Heart left ventricle (tissue), 16 donors: Measurements from ENCODE around the gene TINCR. TPM values are rescaled to one million over a fixed set of nuclear protein-coding genes. Genes with fewer than 3 reads are reported as not detected.
"Not testable (repeated sequence)": the region's sequence is repeated elsewhere in the genome, so short reads cannot be mapped to it uniquely, and the experiment has no call there.

Experiments used
- ATAC-seq, 4 donors: fragments of 200-7000 bp; cut with Tn5 transposase; one replicate each; pipeline ENCODE4 v1.9.1; 2020 to 2022; ENCODE audit warnings: moderate library complexity in 4 of 4, mild to moderate bottlenecking in 3 of 4, moderate number of reproducible peaks in 1 of 4
- DNase-seq, 5 donors: peaks; one replicate each; pipeline ENCODE4 v3.0.0-alpha.2; 2020
- H3K27ac ChIP-seq, 12 donors: fragments of 200-600 bp; sonication (generic) in 4 of 12; one replicate each; pipeline versions ENCODE4 v1.5.0 to v1.8.0; 2016 to 2022; ENCODE audit warnings: mild to moderate bottlenecking in 2 of 12
- H3K27me3 ChIP-seq, 9 donors: fragments of 200-600 bp; sonication (generic) in 2 of 9; one replicate each; pipeline versions ENCODE4 v1.5.1 to v1.8.0; 2016 to 2022; ENCODE audit warnings: mild to moderate bottlenecking in 3 of 9
- H3K36me3 ChIP-seq, 9 donors: fragments of 200-600 bp; sonication (generic) in 2 of 9; one replicate each; pipeline versions ENCODE4 v1.5.0 to v1.8.0; 2018 to 2022; ENCODE audit warnings: mild to moderate bottlenecking in 2 of 9
- H3K4me1 ChIP-seq, 12 donors: fragments of 200-600 bp; sonication (generic) in 4 of 12; one replicate each; pipeline versions ENCODE4 v1.5.0 to v1.8.0; 2016 to 2022; ENCODE audit warnings: mild to moderate bottlenecking in 3 of 12
- H3K4me3 ChIP-seq, 12 donors: fragments of 200-600 bp; sonication (generic) in 4 of 12; one replicate each; pipeline versions ENCODE4 v1.5.0 to v1.8.0; 2017 to 2022; ENCODE audit warnings: mild to moderate bottlenecking in 9 of 12, moderate library complexity in 4 of 12
- H3K9me3 ChIP-seq, 12 donors: fragments of 200-600 bp; sonication (generic) in 4 of 12; one replicate each; pipeline versions ENCODE4 v1.5.0 to v1.8.0; 2016 to 2022; ENCODE audit warnings: mild to moderate bottlenecking in 1 of 12
- POLR2A ChIP-seq, 2 donors: fragments of 450-650 bp; IDR thresholded peaks; one replicate each; pipeline ENCODE4 v1.6.1; 2017; ENCODE audit warnings: antibody characterized with exemption in 2 of 2, mild to moderate bottlenecking in 2 of 2, moderate library complexity in 2 of 2
- WGBS, 4 donors: extraction: QIAGEN DNeasy Blood & Tissue Kit in 2 of 4; methylation state at CpG; one replicate each; pipeline versions ENCODE4 v1.1.5 to v1.1.7; 2013 to 2018; 5-methylcytosine and 5-hydroxymethylcytosine counted together
- intact Hi-C, 10 donors: fragments of 100-400 bp; cut with DNase I; formaldehyde crosslinking; loops; one replicate each; pipeline versions ENCODE4 v1.11.1 to v1.14.2; 2022
- polyA plus RNA-seq, 2 donors: library from polyadenylated mRNA; stranded (reverse); fragments of 200-250 nt; gene quantifications; one replicate each; pipeline ENCODE4 v1.2.3, GENCODE V29; 2013
- total RNA-seq, 9 donors: library from RNA; depleted of rRNA in 2 of 9; stranded (reverse); fragments of >200 nt in 2 of 9; fragmentation: NEBNext Ultra II Directional in 3 of 9; extraction: Animal tissue kit (Norgen Biotek cat#: 25700) in 3 of 9; gene quantifications; one replicate each; pipeline versions ENCODE4 v1.1.0 to v1.2.4, GENCODE V29; 2016 to 2023
- TF ChIP-seq, protein P1 (sequence below), 12 donors: fragments of 200-600 bp; sonication (generic) in 4 of 12; IDR thresholded peaks; one replicate each; pipeline versions ENCODE4 v1.5.0 to v1.8.0; 2018 to 2022; ENCODE audit warnings: antibody characterized with exemption in 12 of 12, mild to moderate bottlenecking in 5 of 12
- donor health status: ischemic (EF 13 %, LVEDD 7.1; RV severe dilation, severe dysfunction).
- donor health status: healthy with polysubstance abuse.
- donor health status: DM: no; HTN: yes; CAD: no.
- donor health status: DM: no; HTN: no; CAD: no.
- donor health status: ischemic (EF 25% LVEDD 6.9; RV normal size, moderate dysfunction).
- donor health status: ischemic (EF 25% LVEDD 5.7; RV mildly dilated, moderate dysfunction).
- donor health status: healthy.
- donor health status: DM: yes; HTN: yes; CAD: no.
- donor health status: ischemic (EF 35%, LVEDD 5.7; RV mildly dilated, moderate dysfunction).
- donor health status: nonischemic (EF 11% LVEDD 7.7; RV severe dilation, severe dysfunction).
- donor health status: DM: yes; HTN: yes; CAD: no.
- donor health status: PGD.
- donor health status: ischemic (EF 29% LVEDD 5.4; RV normal size, mild dysfunction).
- donor health status: nonischemic (EF 23%, LVEDD 6.1; RV moderate dilation, normal function).

The TINCR gene
- total and polyA plus RNA-seq, 11 donors, result 0.07 to 0.44 (median 0.19) TPM; not detected in 6

DNA sequence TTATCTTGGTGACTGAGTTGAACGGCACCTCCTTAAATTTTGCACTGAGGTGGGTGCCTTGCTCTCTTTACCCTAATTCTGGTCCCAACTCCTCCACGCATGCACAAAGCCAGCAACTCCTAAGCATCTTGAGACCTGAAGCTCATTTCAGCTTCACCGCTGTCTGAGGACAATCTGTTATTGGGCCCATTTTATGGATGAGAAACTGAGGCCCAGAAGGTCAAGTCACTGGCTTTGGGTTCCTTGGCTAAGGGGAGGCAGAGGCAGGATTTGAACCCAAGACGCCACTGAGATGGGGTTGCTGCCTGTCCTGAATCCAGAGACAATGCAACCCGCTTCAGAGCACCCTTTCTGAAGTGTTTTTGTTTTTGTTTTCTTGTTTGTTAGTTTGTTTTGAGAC, 22.7 kb downstream of the TINCR start:
- 83 to 95% (median 89%) methylated on average over 5 of the region's 5 CpGs for WGBS, 4 donors
- no peaks in the 10 kb centered on the region for H3K36me3 ChIP-seq
- peaks cover 0 to 9% (median 0%) of the 10 kb centered on the region in 9 donors for H3K27me3 ChIP-seq
- TF ChIP-seq, protein P1, sequence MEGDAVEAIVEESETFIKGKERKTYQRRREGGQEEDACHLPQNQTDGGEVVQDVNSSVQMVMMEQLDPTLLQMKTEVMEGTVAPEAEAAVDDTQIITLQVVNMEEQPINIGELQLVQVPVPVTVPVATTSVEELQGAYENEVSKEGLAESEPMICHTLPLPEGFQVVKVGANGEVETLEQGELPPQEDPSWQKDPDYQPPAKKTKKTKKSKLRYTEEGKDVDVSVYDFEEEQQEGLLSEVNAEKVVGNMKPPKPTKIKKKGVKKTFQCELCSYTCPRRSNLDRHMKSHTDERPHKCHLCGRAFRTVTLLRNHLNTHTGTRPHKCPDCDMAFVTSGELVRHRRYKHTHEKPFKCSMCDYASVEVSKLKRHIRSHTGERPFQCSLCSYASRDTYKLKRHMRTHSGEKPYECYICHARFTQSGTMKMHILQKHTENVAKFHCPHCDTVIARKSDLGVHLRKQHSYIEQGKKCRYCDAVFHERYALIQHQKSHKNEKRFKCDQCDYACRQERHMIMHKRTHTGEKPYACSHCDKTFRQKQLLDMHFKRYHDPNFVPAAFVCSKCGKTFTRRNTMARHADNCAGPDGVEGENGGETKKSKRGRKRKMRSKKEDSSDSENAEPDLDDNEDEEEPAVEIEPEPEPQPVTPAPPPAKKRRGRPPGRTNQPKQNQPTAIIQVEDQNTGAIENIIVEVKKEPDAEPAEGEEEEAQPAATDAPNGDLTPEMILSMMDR (IDR thresholded peaks at IDR 0.05), result no peak
- no peak for TF ChIP-seq POLR2A (IDR thresholded peaks at IDR 0.05)
- ATAC-seq (no peak), DNase-seq (no peak)
- H3K27ac ChIP-seq, result no peak overlapping the region
- H3K4me1 ChIP-seq, result no peaks in the 10 kb centered on the region
- intact Hi-C loops, result no loop called here
- H3K4me3 ChIP-seq, result no peak overlapping the region
- no peaks in the 10 kb centered on the region for H3K9me3 ChIP-seq

GRCh38 chr19:5542665-5543064, 25.1 kb downstream of the TINCR start:
- H3K36me3 ChIP-seq, result no peaks in the 10 kb centered on the region
- ATAC-seq, result no peak
- H3K4me3 ChIP-seq, result no peak overlapping the region
- no peak for TF ChIP-seq POLR2A (IDR thresholded peaks at IDR 0.05)
- TF ChIP-seq, protein P1 (IDR thresholded peaks at IDR 0.05), result no peak
- H3K27ac ChIP-seq, result no peak overlapping the region
- H3K27me3 ChIP-seq, result peaks cover 0 to 19% (median 3%) of the 10 kb centered on the region in 9 donors
- H3K4me1 ChIP-seq, result peaks cover 0 to 14% (median 0%) of the 10 kb centered on the region in 12 donors
- DNase-seq, result no peak
- intact Hi-C loops, result no loop called here
- no peaks in the 10 kb centered on the region for H3K9me3 ChIP-seq
- WGBS, 4 donors, result 48 to 57% (median 51%) methylated on average over 8 of the region's 8 CpGs

DNA sequence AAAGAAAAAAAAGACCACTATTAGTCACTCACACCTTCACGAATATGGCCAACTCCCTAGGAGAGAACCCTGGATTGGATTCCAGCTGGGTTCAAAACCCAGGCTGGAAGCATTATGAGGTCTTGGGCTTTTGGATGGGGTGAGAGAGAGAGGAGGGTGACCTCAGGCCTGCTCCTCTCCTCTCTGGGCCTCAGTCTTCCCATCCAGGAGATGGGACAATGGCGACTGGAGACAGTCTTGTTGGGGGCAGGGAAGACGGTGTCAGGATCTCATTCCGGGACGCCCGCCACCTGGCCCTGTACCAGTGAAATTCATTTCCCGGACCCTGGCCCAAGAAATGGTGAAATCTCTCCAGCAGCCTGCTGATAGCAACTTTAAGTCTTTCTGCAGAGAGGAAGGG, 26.3 kb downstream of the TINCR start:
- Histone ChIP-seq H3K4me3 (no peak overlapping the region), H3K27ac (no peak overlapping the region), H3K27me3 (peaks cover 0 to 31% (median 5%) of the 10 kb centered on the region in 9 donors), H3K36me3 (no peaks in the 10 kb centered on the region), H3K9me3 (no peaks in the 10 kb centered on the region), H3K4me1 (peaks cover 0 to 18% (median 3%) of the 10 kb centered on the region in 12 donors)
- no peak for TF ChIP-seq POLR2A (IDR thresholded peaks at IDR 0.05)
- no peak for DNase-seq
- intact Hi-C loops, result no loop called here
- no peak for ATAC-seq
- 61 to 76% (median 72%) methylated on average over 7 of the region's 7 CpGs for WGBS, 4 donors

DNA sequence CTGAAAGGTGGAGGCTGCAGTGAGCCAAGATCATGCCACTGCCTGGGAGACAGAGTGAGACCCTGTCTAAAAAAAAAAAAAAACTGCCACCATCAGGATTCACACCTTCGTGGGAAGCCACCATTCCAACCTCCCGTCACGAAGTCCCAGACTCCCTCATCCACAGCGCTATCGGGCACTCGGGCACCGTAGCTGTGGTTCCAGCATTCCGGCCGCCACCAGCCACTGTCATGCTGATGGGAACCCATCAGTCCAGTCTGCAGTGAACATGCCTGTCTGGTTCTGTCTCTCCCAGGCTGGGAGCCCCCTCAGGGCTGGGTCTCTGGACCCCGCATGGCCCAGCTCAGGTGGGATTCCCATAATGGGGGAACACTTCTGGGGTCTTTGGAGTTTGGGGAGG, 27.5 kb downstream of the TINCR start:
- peaks cover 0 to 4% (median under 1%) of the 10 kb centered on the region in 12 donors for H3K9me3 ChIP-seq
- WGBS, 4 donors, result 92 to 94% (median 92%) methylated on average over 10 of the region's 10 CpGs
- DNase-seq (peak in 1 of 5 donors; percentile 34), ATAC-seq (no peak)
- intact Hi-C loops, result no loop called here
- TF ChIP-seq, protein P1 (IDR thresholded peaks at IDR 0.05), result no peak
- TF ChIP-seq POLR2A (IDR thresholded peaks at IDR 0.05), result no peak
- no peaks in the 10 kb centered on the region for H3K36me3 ChIP-seq
- peaks cover 0 to 42% (median 5%) of the 10 kb centered on the region in 9 donors for H3K27me3 ChIP-seq
- no peak overlapping the region for H3K4me3 ChIP-seq
- peaks cover 0 to 25% (median 5%) of the 10 kb centered on the region in 12 donors for H3K4me1 ChIP-seq
- no peak overlapping the region for H3K27ac ChIP-seq

GRCh38 chr19:5537870-5538269, 29.9 kb downstream of the TINCR start:
- peaks cover 0 to 25% (median 5%) of the 10 kb centered on the region in 12 donors for H3K4me1 ChIP-seq
- H3K36me3 ChIP-seq, result no peaks in the 10 kb centered on the region
- peak overlapping the region in 11 of 12 donors; percentile 15 to 87 (median 65) for H3K27ac ChIP-seq
- peaks cover 0 to 26% (median 12%) of the 10 kb centered on the region in 12 donors for H3K9me3 ChIP-seq
- ATAC-seq (peak in 3 of 4 donors; percentile 58 to 68 (median 65)), DNase-seq (peak in 4 of 5 donors; percentile 33 to 70 (median 52))
- intact Hi-C loops, result no loop called here
- H3K4me3 ChIP-seq, result no peak overlapping the region
- 14 to 31% (median 24%) methylated on average over 7 to 12 of the region's 12 CpGs for WGBS, 4 donors
- peaks cover 0 to 42% (median 5%) of the 10 kb centered on the region in 9 donors for H3K27me3 ChIP-seq
- TF ChIP-seq POLR2A (IDR thresholded peaks at IDR 0.05), result no peak
- TF ChIP-seq, protein P1 (IDR thresholded peaks at IDR 0.05), result no peak

- Histone ChIP-seq H3K27me3 (peaks cover 0 to 42% (median 5%) of the 10 kb centered on the region in 9 donors), H3K4me3 (peak overlapping the region in 5 of 12 donors; percentile 16 to 33 (median 29)), H3K4me1 (peaks cover 0 to 25% (median 5%) of the 10 kb centered on the region in 12 donors), H3K27ac (peak overlapping the region in 11 of 12 donors; percentile 24 to 87 (median 70)), H3K9me3 (peaks cover 0 to 26% (median 12%) of the 10 kb centered on the region in 12 donors)
- ATAC-seq, H3K36me3 ChIP-seq, intact Hi-C loops, DNase-seq: not testable (repeated sequence)
- WGBS, 4 donors, result 49 to 56% (median 50%) methylated on average over 12 of the region's 12 CpGs
Measured at GRCh38 chr19:5536982-5537579, 30.7 kb downstream of the TINCR start.
